Measurements from ENCODE around the gene WHRN. TPM values are rescaled to one million over a fixed set of nuclear protein-coding genes. Genes with fewer than 3 reads are reported as not detected.

WHRN gene
- total RNA-seq, 5 donors from 2014 or later (not counting 1 experiment from before 2014, with no cell fraction given) = 11.4 to 46.0 (median 13.0) TPM

- ATAC-seq (replicated peaks in 1 of 4) (peak in 2 of 4 experiments; percentile 23 to 24), DNase-seq (no peak)
- peaks cover 0 to 3% of the 10 kb centered on the region in 2 donors for H3K36me3 ChIP-seq (ENCODE audit: control insufficient read depth in 2 of 2, extremely low read depth in 1 of 2, insufficient read depth in 1 of 2, low read length in 1 of 2)
- peaks cover 0 to 13% of the 10 kb centered on the region in 2 experiments for H3K4me1 ChIP-seq (ENCODE audit: control insufficient read depth in 1 of 2, extremely low read depth in 1 of 2, insufficient read depth in 2 of 2, low read length in 2 of 2)
- no peaks in the 10 kb centered on the region for H3K27me3 Mint-ChIP-seq
- no peak overlapping the region for H3K4me3 ChIP-seq (ENCODE audit: control insufficient read depth in 1 of 2, extremely low read depth in 1 of 2, low read length in 1 of 2)
- peak overlapping the region in 1 of 3 donors; percentile 19 for H3K4me3 Mint-ChIP-seq
- H3K36me3 Mint-ChIP-seq = no peaks in the 10 kb centered on the region
- no peak overlapping the region for H3K27ac ChIP-seq (ENCODE audit: low read length)
- ChIA-PET POLR2A (interaction anchor here in 1 of 2 donors (0.5 kb wide), 1 partner anchor 10 kb away, joined by 3 read pairs; no protein-coding TSS in a partner anchor), CTCF (interaction anchor here in 1 of 2 donors (1.2 kb wide), 1 partner anchor 7 kb away, joined by 3 read pairs; no protein-coding TSS in a partner anchor)
- H3K27me3 ChIP-seq (replicated peaks in 1 of 2; ENCODE audit: control insufficient read depth in 2 of 2, extremely low read depth in 1 of 2, insufficient read depth in 2 of 2, low read length in 1 of 2) = peaks cover 0 to 2% of the 10 kb centered on the region in 2 experiments
- H3K27ac Mint-ChIP-seq = no peak overlapping the region
- no peaks in the 10 kb centered on the region for H3K9me3 ChIP-seq
- WGBS (ENCODE audit: insufficient coverage) = 81% methylated on average over 4 of the region's 6 CpGs
- no peaks in the 10 kb centered on the region for H3K9me3 Mint-ChIP-seq
- peaks cover 10 to 18% (median 15%) of the 10 kb centered on the region in 3 donors for H3K4me1 Mint-ChIP-seq
These were observed 87.2 kb downstream of the WHRN start for GRCh38 chr9:114418053-114418452.

GRCh38 chr9:114417511-114417910 is 87.8 kb downstream of the WHRN start:
- ChIA-PET CTCF (interaction anchor here (0.5 to 0.7 kb wide), 2 partner anchors 9 to 207 kb away, joined by 3 read pairs; no protein-coding TSS in a partner anchor), POLR2A (no interaction called here)
- peaks cover 10 to 18% (median 15%) of the 10 kb centered on the region in 3 donors for H3K4me1 Mint-ChIP-seq
- H3K36me3 ChIP-seq (ENCODE audit: control insufficient read depth in 2 of 2, extremely low read depth in 1 of 2, insufficient read depth in 1 of 2, low read length in 1 of 2) = peaks cover 0 to 3% of the 10 kb centered on the region in 2 donors
- H3K27me3 Mint-ChIP-seq = no peaks in the 10 kb centered on the region
- ATAC-seq (replicated peaks in 1 of 4) (no peak), DNase-seq (no peak)
- H3K4me3 Mint-ChIP-seq = no peak overlapping the region
- H3K9me3 ChIP-seq = no peaks in the 10 kb centered on the region
- H3K4me1 ChIP-seq (ENCODE audit: control insufficient read depth in 1 of 2, extremely low read depth in 1 of 2, insufficient read depth in 2 of 2, low read length in 2 of 2) = peaks cover 0 to 13% of the 10 kb centered on the region in 2 experiments
- H3K36me3 Mint-ChIP-seq = no peaks in the 10 kb centered on the region
- H3K27me3 ChIP-seq (replicated peaks in 1 of 2; ENCODE audit: control insufficient read depth in 2 of 2, extremely low read depth in 1 of 2, insufficient read depth in 2 of 2, low read length in 1 of 2) = no peaks in the 10 kb centered on the region
- H3K27ac ChIP-seq (ENCODE audit: low read length) = no peak overlapping the region
- H3K9me3 Mint-ChIP-seq = no peaks in the 10 kb centered on the region
- no peak overlapping the region for H3K27ac Mint-ChIP-seq
- WGBS (ENCODE audit: insufficient coverage) = 79% methylated on average over 2 of the region's 3 CpGs
- no peak overlapping the region for H3K4me3 ChIP-seq (ENCODE audit: control insufficient read depth in 1 of 2, extremely low read depth in 1 of 2, low read length in 1 of 2)

- H3K27ac ChIP-seq (ENCODE audit: low read length) = no peak overlapping the region
- no peaks in the 10 kb centered on the region for H3K27me3 ChIP-seq (replicated peaks in 1 of 2; ENCODE audit: control insufficient read depth in 2 of 2, extremely low read depth in 1 of 2, insufficient read depth in 2 of 2, low read length in 1 of 2)
- H3K27me3 Mint-ChIP-seq = no peaks in the 10 kb centered on the region
- H3K4me3 Mint-ChIP-seq = no peak overlapping the region
- peaks cover 10 to 18% (median 15%) of the 10 kb centered on the region in 3 donors for H3K4me1 Mint-ChIP-seq
- 100% methylated on average over 1 of the region's 2 CpGs for WGBS (ENCODE audit: insufficient coverage)
- no peaks in the 10 kb centered on the region for H3K9me3 ChIP-seq
- H3K36me3 Mint-ChIP-seq = no peaks in the 10 kb centered on the region
- H3K27ac Mint-ChIP-seq = no peak overlapping the region
- H3K4me1 ChIP-seq (ENCODE audit: control insufficient read depth in 1 of 2, extremely low read depth in 1 of 2, insufficient read depth in 2 of 2, low read length in 2 of 2) = peaks cover 0 to 13% of the 10 kb centered on the region in 2 experiments
- no peak for DNase-seq
- peaks cover 0 to 3% of the 10 kb centered on the region in 2 donors for H3K36me3 ChIP-seq (ENCODE audit: control insufficient read depth in 2 of 2, extremely low read depth in 1 of 2, insufficient read depth in 1 of 2, low read length in 1 of 2)
- ChIA-PET POLR2A (no interaction called here), CTCF (interaction anchor here (0.5 to 0.7 kb wide), 2 partner anchors 9 to 208 kb away, joined by 3 read pairs; no protein-coding TSS in a partner anchor)
- no peak for ATAC-seq (replicated peaks in 1 of 4)
- no peaks in the 10 kb centered on the region for H3K9me3 Mint-ChIP-seq
- no peak overlapping the region for H3K4me3 ChIP-seq (ENCODE audit: control insufficient read depth in 1 of 2, extremely low read depth in 1 of 2, low read length in 1 of 2)
These were observed 88.4 kb downstream of the WHRN start for GRCh38 chr9:114416906-114417305.

- Histone ChIP-seq H3K27me3 (replicated peaks in 1 of 2; ENCODE audit: control insufficient read depth in 2 of 2, extremely low read depth in 1 of 2, insufficient read depth in 2 of 2, low read length in 1 of 2) (no peaks in the 10 kb centered on the region), H3K9me3 (no peaks in the 10 kb centered on the region), H3K27ac (ENCODE audit: low read length) (no peak overlapping the region), H3K4me1 (ENCODE audit: control insufficient read depth in 1 of 2, extremely low read depth in 1 of 2, insufficient read depth in 2 of 2, low read length in 2 of 2) (peaks cover 0 to 13% of the 10 kb centered on the region in 2 experiments), H3K4me3 (ENCODE audit: control insufficient read depth in 1 of 2, extremely low read depth in 1 of 2, low read length in 1 of 2) (no peak overlapping the region), H3K36me3 (ENCODE audit: control insufficient read depth in 2 of 2, extremely low read depth in 1 of 2, insufficient read depth in 1 of 2, low read length in 1 of 2) (peaks cover 0 to 2% of the 10 kb centered on the region in 2 donors)
- Mint-ChIP-seq H3K4me3 (no peak overlapping the region), H3K4me1 (peaks cover 10 to 18% (median 15%) of the 10 kb centered on the region in 3 donors), H3K27ac (no peak overlapping the region), H3K36me3 (no peaks in the 10 kb centered on the region), H3K27me3 (no peaks in the 10 kb centered on the region), H3K9me3 (no peaks in the 10 kb centered on the region)
- ATAC-seq (replicated peaks in 1 of 4) = no peak
- CTCF ChIA-PET = interaction anchor here in 1 of 2 donors (2.5 kb wide), 1 partner anchor 11 kb away, joined by 11 read pairs; no protein-coding TSS in a partner anchor
- DNase-seq = no peak
- 80% methylated on average over 1 of the region's 5 CpGs for WGBS (ENCODE audit: insufficient coverage)
- POLR2A ChIA-PET = interaction anchor here in 1 of 2 donors (0.6 kb wide), 1 partner anchor 22 kb away, joined by 3 read pairs; no protein-coding TSS in a partner anchor
These were observed 89.0 kb downstream of the WHRN start for GRCh38 chr9:114416290-114416689.

GRCh38 chr9:114414346-114414745 is 90.9 kb downstream of the WHRN start:
- ATAC-seq (replicated peaks in 1 of 4) = no peak
- H3K27ac ChIP-seq (ENCODE audit: low read length) = no peak overlapping the region
- CTCF ChIA-PET = interaction anchor here (1.8 to 2.5 kb wide), 2 partner anchors 9 to 239 kb away, joined by 5 to 11 read pairs; no protein-coding TSS in a partner anchor

GRCh38 chr9:114413861-114414301 is 91.4 kb downstream of the WHRN start:
- no peak for ATAC-seq (replicated peaks in 1 of 4)
- 78% methylated on average over 3 of the region's 5 CpGs for WGBS (ENCODE audit: insufficient coverage)
- H3K9me3 Mint-ChIP-seq = no peaks in the 10 kb centered on the region

More at GRCh38 chr9:114414346-114414745, 90.9 kb downstream of the WHRN start:
- Mint-ChIP-seq H3K9me3 (no peaks in the 10 kb centered on the region), H3K4me3 (no peak overlapping the region), H3K4me1 (peaks cover 10 to 18% (median 15%) of the 10 kb centered on the region in 3 donors), H3K36me3 (no peaks in the 10 kb centered on the region), H3K27ac (no peak overlapping the region), H3K27me3 (no peaks in the 10 kb centered on the region)
- POLR2A ChIA-PET = interaction anchor here (0.6 kb wide), 2 partner anchors 69 to 222 kb away, joined by 3 to 12 read pairs; no protein-coding TSS in a partner anchor
- Histone ChIP-seq H3K4me1 (ENCODE audit: control insufficient read depth in 1 of 2, extremely low read depth in 1 of 2, insufficient read depth in 2 of 2, low read length in 2 of 2) (peaks cover 0 to 13% of the 10 kb centered on the region in 2 experiments), H3K4me3 (ENCODE audit: control insufficient read depth in 1 of 2, extremely low read depth in 1 of 2, low read length in 1 of 2) (no peak overlapping the region), H3K36me3 (ENCODE audit: control insufficient read depth in 2 of 2, extremely low read depth in 1 of 2, insufficient read depth in 1 of 2, low read length in 1 of 2) (no peaks in the 10 kb centered on the region), H3K27me3 (replicated peaks in 1 of 2; ENCODE audit: control insufficient read depth in 2 of 2, extremely low read depth in 1 of 2, insufficient read depth in 2 of 2, low read length in 1 of 2) (no peaks in the 10 kb centered on the region), H3K9me3 (no peaks in the 10 kb centered on the region)
- 76% methylated on average over 2 of the region's 2 CpGs for WGBS (ENCODE audit: insufficient coverage)
- no peak for DNase-seq

More at GRCh38 chr9:114413861-114414301, 91.4 kb downstream of the WHRN start:
- H3K27ac ChIP-seq (ENCODE audit: low read length) = no peak overlapping the region
- H3K4me3 ChIP-seq (ENCODE audit: control insufficient read depth in 1 of 2, extremely low read depth in 1 of 2, low read length in 1 of 2) = no peak overlapping the region
- no peak for DNase-seq
- ChIA-PET CTCF (interaction anchor here (1.8 to 2.5 kb wide), 2 partner anchors 8 to 239 kb away, joined by 5 to 11 read pairs; no protein-coding TSS in a partner anchor), POLR2A (no interaction called here)
- peaks cover 0 to 13% of the 10 kb centered on the region in 2 experiments for H3K4me1 ChIP-seq (ENCODE audit: control insufficient read depth in 1 of 2, extremely low read depth in 1 of 2, insufficient read depth in 2 of 2, low read length in 2 of 2)
- Mint-ChIP-seq H3K4me1 (peaks cover 10 to 17% (median 14%) of the 10 kb centered on the region in 3 donors), H3K36me3 (no peaks in the 10 kb centered on the region), H3K27ac (no peak overlapping the region), H3K27me3 (no peaks in the 10 kb centered on the region), H3K4me3 (no peak overlapping the region)
- no peaks in the 10 kb centered on the region for H3K27me3 ChIP-seq (replicated peaks in 1 of 2; ENCODE audit: control insufficient read depth in 2 of 2, extremely low read depth in 1 of 2, insufficient read depth in 2 of 2, low read length in 1 of 2)
- no peaks in the 10 kb centered on the region for H3K9me3 ChIP-seq
- H3K36me3 ChIP-seq (ENCODE audit: control insufficient read depth in 2 of 2, extremely low read depth in 1 of 2, insufficient read depth in 1 of 2, low read length in 1 of 2) = no peaks in the 10 kb centered on the region

Data from T-cell (primary cell).